K562 (cell line): ENCODE results near the gene AURKB. TPM values are rescaled to one million over a fixed set of nuclear protein-coding genes. Genes with fewer than 3 reads are reported as not detected.

Experiments
- DIDO1 ChIP-seq: fragments of 450-650 bp; IDR thresholded peaks from 2 replicates; pipeline ENCODE4 v1.6.1; 2016; ENCODE audit warnings: low read depth, missing biosample characterization, missing genetic modification characterization
- DPF2 ChIP-seq: fragments of 450-650 bp; IDR thresholded peaks from 2 replicates; pipeline ENCODE4 v1.6.1; 2016
- ELK3 ChIP-seq: fragments of 450-650 bp; formaldehyde crosslinking; IDR thresholded peaks from 2 replicates; pipeline ENCODE4 v1.4.0; 2020; ENCODE audit warnings: mild to moderate bottlenecking
- FOXM1 ChIP-seq, 2 experiments: fragments of 450-650 bp in 1 of 2; sonication (generic) in 1 of 2; formaldehyde crosslinking in 1 of 2; IDR thresholded peaks; 2 replicates each; pipeline versions ENCODE4 v1.6.1 to v1.9.0; 2017 to 2022; ENCODE audit warnings: low read depth in 2 of 2, mild to moderate bottlenecking in 2 of 2, missing genetic modification reagents in 1 of 2, moderate library complexity in 1 of 2
- IRF9 ChIP-seq: fragments of 450-650 bp; IDR thresholded peaks from 2 replicates; pipeline ENCODE4 v1.6.1; 2016; ENCODE audit warnings: missing biosample characterization, missing genetic modification characterization
- NCOA1 ChIP-seq: fragments of 450-650 bp; IDR thresholded peaks from 2 replicates; pipeline ENCODE4 v1.6.1; 2016; ENCODE audit warnings: low read depth
- NEUROD1 ChIP-seq: fragments of 150-350 bp; IDR thresholded peaks from 2 replicates; pipeline ENCODE4 v1.6.1; 2014; ENCODE audit warnings: borderline replicate concordance, low read length, low read depth; ENCODE audit not compliant: partially characterized antibody
- RFX1 ChIP-seq: fragments of 450-650 bp; IDR thresholded peaks from 2 replicates; pipeline ENCODE4 v1.6.1; 2016; ENCODE audit warnings: mild to moderate bottlenecking, moderate library complexity
- SAFB ChIP-seq: fragments of 200-400 bp; formaldehyde crosslinking; IDR thresholded peaks from 2 replicates; pipeline ENCODE4 v1.6.1; 2017; ENCODE audit warnings: low read depth, low read length, borderline replicate concordance
- STAT5A ChIP-seq: IDR thresholded peaks from 2 replicates; pipeline ENCODE4 v1.6.1; 2012; ENCODE audit warnings: low read length, inconsistent platforms, borderline replicate concordance
- TCFL5 ChIP-seq: fragments of 250-450 bp; sonication (Bioruptor Pico); conservative IDR thresholded peaks from 2 replicates; pipeline ENCODE4 v1.6.1; 2021; ENCODE audit warnings: mild to moderate bottlenecking, moderate library complexity, matching md5 sums
- ZNF184 ChIP-seq: sonication (generic); formaldehyde crosslinking; IDR thresholded peaks from 2 replicates; pipeline ENCODE4 v1.5.0; 2020; ENCODE audit warnings: missing genetic modification reagents
- ZNF311 ChIP-seq: fragments of 250-450 bp; sonication (Bioruptor Pico); IDR thresholded peaks from 2 replicates; pipeline ENCODE4 v1.4.0; 2020; ENCODE audit warnings: mild to moderate bottlenecking, moderate library complexity
- ZNF407 ChIP-seq: fragments of 450-650 bp; IDR thresholded peaks from 2 replicates; pipeline ENCODE4 v1.6.1; 2016; ENCODE audit warnings: low read depth
- ZNF717 ChIP-seq: fragments of 250-450 bp; sonication (Bioruptor Pico); IDR thresholded peaks from 2 replicates; pipeline ENCODE4 v1.5.0; 2021
- polyA plus RNA-seq, 8 experiments: library from polyadenylated mRNA; depleted of rRNA in 4 of 8; stranded (reverse) in 5 of 8; unstranded in 3 of 8; fragments of >200 nt; fragmentation: Nextera tagmentation in 2 of 8; fragmentation: Illumina TruSeq in 1 of 8; extraction: Ambion mirVana in 2 of 8; extraction: Trizol in 1 of 8; gene quantifications; 2 replicates each; pipeline versions ENCODE4 v1.2.1 to v1.2.3, GENCODE V29; 2011 to 2014; ENCODE audit warnings: inconsistent platforms in 1 of 8, missing spikeins in 1 of 8
- total RNA-seq, 7 experiments: library from RNA; depleted of rRNA in 6 of 7; stranded (reverse); fragments of >200 nt in 6 of 7; fragmentation: Illumina TruSeq in 2 of 7; extraction: Trizol in 2 of 7; gene quantifications; 2 replicates each; pipeline versions ENCODE4 v1.2.1 to v1.2.3, GENCODE V29; 2011 to 2021; ENCODE audit warnings: low replicate concordance in 1 of 7

Gene AURKB
- total and polyA plus RNA-seq, 9 of the 15 experiments (the other 6 are each of a cell fraction or from before 2014, with no cell fraction given) = 27.2 to 114 (median 74.8) TPM

DNA sequence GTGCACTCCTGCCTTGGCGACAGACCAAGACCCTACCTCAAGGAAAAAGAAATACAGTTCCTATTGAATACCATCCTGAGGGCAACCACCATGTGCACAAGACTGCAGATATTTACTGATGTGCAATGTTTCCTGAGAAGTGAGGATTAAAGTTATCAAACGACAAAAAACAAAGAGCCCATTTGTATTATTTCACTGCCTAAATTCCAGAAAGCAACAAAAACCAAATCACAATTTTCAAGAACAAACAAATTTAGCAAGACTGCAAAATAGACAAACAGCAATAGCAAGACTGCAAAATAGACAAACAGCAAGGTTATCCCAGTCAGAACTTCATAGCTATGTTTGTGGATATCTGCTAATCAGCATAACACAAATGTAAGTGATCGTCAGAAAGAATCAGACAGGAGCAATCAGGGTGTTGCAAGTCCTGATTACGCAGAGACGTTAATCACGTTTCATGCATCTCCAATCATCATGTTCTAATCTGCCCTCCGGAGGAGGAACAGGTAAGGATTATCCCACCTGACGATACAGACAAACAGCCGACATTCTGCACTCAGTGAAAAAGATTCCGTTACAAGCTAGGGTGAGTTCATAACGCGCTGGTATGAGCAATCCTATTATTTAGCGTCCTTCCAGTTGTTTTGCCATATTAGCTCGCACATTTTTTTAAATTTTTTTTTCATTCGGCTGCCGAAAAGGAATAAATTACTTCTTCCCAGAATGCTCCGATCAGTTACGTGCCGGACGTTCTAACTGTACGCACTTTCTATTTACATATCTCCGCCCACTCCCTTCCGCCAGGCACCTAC is 37.1 kb downstream of the AURKB start (continued):
- TF ChIP-seq ZNF407 (no peak), RFX1 (peak; percentile 62), TCFL5 (CRISPR knock-in tag) (peak; percentile 77), ELK3 (CRISPR knock-in tag) (peak; percentile 83; the same call in 1 of the 2 replicates), ZNF717 (CRISPR knock-in tag) (peak; percentile 98), SAFB (no peak), DIDO1 (tag) (no peak), NEUROD1 (peak; percentile 49), FOXM1 (IDR thresholded peaks at IDR 0.05; ENCODE audit: low read depth) (peak; percentile 20; the same call in 1 of the 2 replicates), FOXM1 (CRISPR knock-in tag; IDR thresholded peaks at IDR 0.05; ENCODE audit: low read depth) (no peak; the same call in 1 of the 2 replicates), ZNF184 (no peak), NCOA1 (peak; percentile 84), ZNF311 (0 out of 2 replicates have a peak, but pooled peaks have one; percentile 38), DPF2 (peak; percentile 90), STAT5A (peak; percentile 74), IRF9 (tag) (peak; percentile 65)
